Measurements from ENCODE around the gene PROKR2. TPM values are rescaled to one million over a fixed set of nuclear protein-coding genes. Genes with fewer than 3 reads are reported as not detected.

PROKR2 gene
- total and polyA plus RNA-seq, 2 of the 8 experiments (the other 6 are each of a cell fraction or from before 2014, with no cell fraction given), result 3.3 to 7.7 TPM

DNA sequence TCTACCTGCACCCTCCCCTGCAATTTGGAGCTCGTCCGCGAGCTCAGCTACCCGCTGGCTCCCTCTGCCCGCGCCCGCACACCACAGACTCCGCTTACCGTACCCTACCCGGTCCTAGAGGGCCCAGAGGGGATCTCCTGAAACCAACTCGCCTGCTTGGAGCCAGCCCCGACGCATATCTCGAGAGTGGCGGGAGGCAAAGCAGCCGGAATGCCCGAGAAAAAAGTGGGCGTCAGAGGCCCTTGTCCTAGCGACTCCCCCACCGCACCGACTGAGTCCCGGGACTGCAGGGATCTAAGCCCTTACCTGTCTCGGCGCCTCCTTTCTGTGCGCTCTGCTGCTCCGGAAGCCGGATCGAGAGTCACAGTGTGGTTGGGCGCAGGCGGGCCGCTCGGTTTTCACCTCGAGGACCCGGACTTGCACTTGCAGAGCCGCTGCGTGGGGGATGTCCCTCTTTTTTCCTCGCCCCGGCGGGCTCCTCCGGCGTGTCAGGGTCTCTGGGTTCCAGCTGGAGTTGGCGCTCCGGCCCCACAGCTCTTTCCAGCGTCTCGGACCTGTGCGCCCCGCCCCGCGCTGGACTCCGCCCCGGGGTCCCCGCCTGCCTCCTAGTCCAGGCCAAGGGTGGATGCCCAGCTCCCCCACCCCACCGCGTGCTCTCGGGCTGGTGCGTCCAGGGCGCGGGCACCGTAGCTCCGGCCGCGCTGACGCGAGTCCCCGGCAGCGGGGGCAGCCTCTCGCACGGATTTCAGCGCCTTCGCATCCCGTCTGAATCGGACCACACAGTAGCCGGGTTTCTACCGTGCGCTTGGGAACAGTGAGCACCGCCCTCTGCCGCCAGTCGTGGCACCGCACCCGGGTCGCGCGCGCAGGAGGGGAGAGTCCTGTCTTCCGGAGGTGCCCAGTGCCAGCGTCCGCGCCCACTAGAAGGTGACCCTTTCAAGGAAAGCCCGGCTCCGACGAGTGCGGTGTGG lies at the start of gene PROKR2 (continued):
- TF ChIP-seq RAD21 (IDR thresholded peaks at IDR 0.05 in 1 of 2, conservative IDR thresholded peaks at IDR 0.05 in 1 of 2; ENCODE audit: low read depth in 2 of 2, low read length in 2 of 2) (peak; percentile 46 to 66), GABPA (IDR thresholded peaks at IDR 0.05; ENCODE audit: borderline replicate concordance, insufficient read depth, low read length) (no peak), ASH2L (IDR thresholded peaks at IDR 0.05; ENCODE audit: low read length) (peak; percentile 85), RXRA (IDR thresholded peaks at IDR 0.05; ENCODE audit: insufficient read depth, low read depth, low read length) (no peak), SAP30 (IDR thresholded peaks at IDR 0.05; ENCODE audit: insufficient read depth, insufficient replicate concordance, low read length) (peak; percentile 86)
- TF ChIP-seq, protein P1, sequence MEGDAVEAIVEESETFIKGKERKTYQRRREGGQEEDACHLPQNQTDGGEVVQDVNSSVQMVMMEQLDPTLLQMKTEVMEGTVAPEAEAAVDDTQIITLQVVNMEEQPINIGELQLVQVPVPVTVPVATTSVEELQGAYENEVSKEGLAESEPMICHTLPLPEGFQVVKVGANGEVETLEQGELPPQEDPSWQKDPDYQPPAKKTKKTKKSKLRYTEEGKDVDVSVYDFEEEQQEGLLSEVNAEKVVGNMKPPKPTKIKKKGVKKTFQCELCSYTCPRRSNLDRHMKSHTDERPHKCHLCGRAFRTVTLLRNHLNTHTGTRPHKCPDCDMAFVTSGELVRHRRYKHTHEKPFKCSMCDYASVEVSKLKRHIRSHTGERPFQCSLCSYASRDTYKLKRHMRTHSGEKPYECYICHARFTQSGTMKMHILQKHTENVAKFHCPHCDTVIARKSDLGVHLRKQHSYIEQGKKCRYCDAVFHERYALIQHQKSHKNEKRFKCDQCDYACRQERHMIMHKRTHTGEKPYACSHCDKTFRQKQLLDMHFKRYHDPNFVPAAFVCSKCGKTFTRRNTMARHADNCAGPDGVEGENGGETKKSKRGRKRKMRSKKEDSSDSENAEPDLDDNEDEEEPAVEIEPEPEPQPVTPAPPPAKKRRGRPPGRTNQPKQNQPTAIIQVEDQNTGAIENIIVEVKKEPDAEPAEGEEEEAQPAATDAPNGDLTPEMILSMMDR (IDR thresholded peaks at IDR 0.05; ENCODE audit: control extremely low read depth in 1 of 3, insufficient read depth in 1 of 3, low read depth in 1 of 3, low read length in 3 of 3), result peak; percentile 47 to 72 (median 65)
- TF ChIP-seq, protein P2, sequence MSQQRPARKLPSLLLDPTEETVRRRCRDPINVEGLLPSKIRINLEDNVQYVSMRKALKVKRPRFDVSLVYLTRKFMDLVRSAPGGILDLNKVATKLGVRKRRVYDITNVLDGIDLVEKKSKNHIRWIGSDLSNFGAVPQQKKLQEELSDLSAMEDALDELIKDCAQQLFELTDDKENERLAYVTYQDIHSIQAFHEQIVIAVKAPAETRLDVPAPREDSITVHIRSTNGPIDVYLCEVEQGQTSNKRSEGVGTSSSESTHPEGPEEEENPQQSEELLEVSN (IDR thresholded peaks at IDR 0.05), result peak; percentile 80; the same call in 1 of the 2 replicates

Measured in H1 (cell line).